ENCODE measurements around the gene SFTPB.

- TF ChIP-seq POLR2AphosphoS5 (IDR thresholded peaks at IDR 0.05; ENCODE audit: borderline replicate concordance, low read depth, low read length) = no peak
- TF ChIP-seq EZH2 (IDR thresholded peaks at IDR 0.05) = no peak
Observed at GRCh38 chr2:85678377-85678776, 10.4 kb upstream of the SFTPB start.

All from SK-N-MC (cell line).